ENCODE data around the gene ASPSCR1. TPM values are rescaled to one million over a fixed set of nuclear protein-coding genes. Genes with fewer than 3 reads are reported as not detected.

ASPSCR1 gene
- total RNA-seq, 1 donor from 2014 or later, result 13.1 TPM

DNA sequence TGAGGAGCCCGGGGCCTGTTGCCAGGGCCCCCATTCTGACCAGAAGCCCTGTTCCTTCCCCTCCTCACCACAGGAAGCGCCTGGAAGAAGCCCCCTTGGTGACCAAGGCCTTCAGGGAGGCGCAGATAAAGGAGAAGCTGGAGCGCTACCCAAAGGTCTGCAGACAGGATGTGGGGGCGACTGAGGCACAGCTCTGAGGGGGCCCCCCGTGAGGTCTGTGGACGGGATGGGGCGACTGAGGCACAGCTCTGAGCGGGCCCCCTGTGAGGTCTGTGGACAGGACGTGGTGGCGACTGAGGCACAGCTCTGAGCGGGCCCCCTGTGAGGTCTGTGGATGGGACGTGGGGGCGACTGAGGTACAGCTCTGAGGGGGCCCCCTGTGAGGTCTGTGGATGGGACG lies 32.0 kb downstream of the ASPSCR1 start:
- no peaks in the 10 kb centered on the region for H3K9me3 ChIP-seq (ENCODE audit: low read depth)
- H3K4me3 Mint-ChIP-seq, result no peak overlapping the region
- DNase-seq (ENCODE audit: low spot score), result no peak

GRCh38 chr17:82010575-82011525 lies 33.4 kb downstream of the ASPSCR1 start:
- no peak overlapping the region for H3K9ac ChIP-seq
- no peak overlapping the region for H3K27ac ChIP-seq
- Mint-ChIP-seq H3K27ac (no peak overlapping the region), H3K27me3 (ENCODE audit: insufficient read depth, low read depth) (peaks cover 3% of the 10 kb centered on the region), H3K9me3 (no peaks in the 10 kb centered on the region), H3K4me1 (peaks cover 8% of the 10 kb centered on the region), H3K36me3 (peaks cover 3% of the 10 kb centered on the region), H3K4me3 (no peak overlapping the region)
- no peaks in the 10 kb centered on the region for H3K4me1 ChIP-seq
- no peaks in the 10 kb centered on the region for H3K79me2 ChIP-seq (ENCODE audit: low read depth)
- H3F3A ChIP-seq (ENCODE audit: low read depth), result no peaks in the 10 kb centered on the region
- H3K27me3 ChIP-seq, result no peaks in the 10 kb centered on the region
- H3K9me3 ChIP-seq (ENCODE audit: low read depth), result no peaks in the 10 kb centered on the region
- no peaks in the 10 kb centered on the region for H3K36me3 ChIP-seq
- DNase-seq (ENCODE audit: low spot score), result no peak
- TF ChIP-seq CTCF (IDR thresholded peaks at IDR 0.05), result no peak
- no peak for TF ChIP-seq EZH2 (IDR thresholded peaks at IDR 0.05)
- no peak for TF ChIP-seq EZH2phosphoT487 (IDR thresholded peaks at IDR 0.05)
- no peaks in the 10 kb centered on the region for H4K20me1 ChIP-seq (ENCODE audit: low read depth)
- H3K4me2 ChIP-seq, result no peak overlapping the region
- H3K4me3 ChIP-seq, result no peak overlapping the region
- no peak overlapping the region for H2AFZ ChIP-seq (replicated peaks)

More for the DNA sequence above, 32.0 kb downstream of the ASPSCR1 start:
- Histone ChIP-seq H3K27me3 (no peaks in the 10 kb centered on the region), H3F3A (ENCODE audit: low read depth) (no peaks in the 10 kb centered on the region), H3K4me2 (no peak overlapping the region), H3K4me1 (no peaks in the 10 kb centered on the region), H3K36me3 (no peaks in the 10 kb centered on the region), H4K20me1 (ENCODE audit: low read depth) (no peaks in the 10 kb centered on the region), H3K27ac (no peak overlapping the region), H2AFZ (replicated peaks) (no peak overlapping the region), H3K9ac (no peak overlapping the region), H3K79me2 (ENCODE audit: low read depth) (no peaks in the 10 kb centered on the region), H3K4me3 (no peak overlapping the region)
- no peaks in the 10 kb centered on the region for H3K9me3 Mint-ChIP-seq
- no peak overlapping the region for H3K27ac Mint-ChIP-seq
- peaks cover 4% of the 10 kb centered on the region for H3K36me3 Mint-ChIP-seq
- peaks cover 9% of the 10 kb centered on the region for H3K4me1 Mint-ChIP-seq
- no peak for TF ChIP-seq EZH2phosphoT487 (IDR thresholded peaks at IDR 0.05)
- TF ChIP-seq EZH2 (IDR thresholded peaks at IDR 0.05), result no peak
- TF ChIP-seq CTCF (IDR thresholded peaks at IDR 0.05), result no peak
- H3K27me3 Mint-ChIP-seq (ENCODE audit: insufficient read depth, low read depth), result peaks cover 3% of the 10 kb centered on the region

DNA sequence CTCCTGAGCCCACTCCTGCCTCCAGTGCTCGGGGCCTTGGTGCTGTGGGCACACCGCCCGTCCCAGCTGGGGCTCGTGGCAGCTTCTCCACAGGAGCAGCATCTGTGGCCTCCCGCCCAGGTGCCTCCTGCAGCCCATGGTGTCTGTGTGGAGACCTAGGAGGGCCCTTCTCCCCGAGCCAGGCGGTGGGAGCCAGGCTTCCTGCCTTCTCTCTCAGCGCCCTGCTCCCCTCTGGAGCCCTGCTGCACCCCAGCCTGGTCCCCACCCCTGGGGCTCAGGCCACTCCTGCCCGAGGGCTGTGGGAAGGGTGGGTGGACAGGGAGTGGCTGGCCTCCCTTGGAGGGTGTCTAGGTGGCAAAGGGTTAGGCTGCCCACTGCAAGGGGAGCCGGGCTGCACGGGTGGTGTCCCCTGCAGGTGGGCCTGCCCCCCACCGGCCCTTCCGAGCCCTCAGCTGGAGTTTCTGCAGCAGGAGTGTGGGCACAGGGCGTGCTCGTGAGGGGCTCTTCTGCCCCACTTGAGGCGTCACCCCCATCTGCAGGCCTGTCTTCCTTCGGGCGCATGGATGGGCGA lies 34.3 kb downstream of the ASPSCR1 start:
- H3K27ac ChIP-seq, result peak overlapping the region; percentile 53
- no peaks in the 10 kb centered on the region for H3K9me3 Mint-ChIP-seq
- H3K4me3 Mint-ChIP-seq, result no peak overlapping the region
- peak overlapping the region; percentile 37 for H3K9ac ChIP-seq
- no peak overlapping the region for H2AFZ ChIP-seq (replicated peaks)
- no peaks in the 10 kb centered on the region for H3K79me2 ChIP-seq (ENCODE audit: low read depth)
- no peaks in the 10 kb centered on the region for H3K9me3 ChIP-seq (ENCODE audit: low read depth)
- H3K27me3 Mint-ChIP-seq (ENCODE audit: insufficient read depth, low read depth), result peaks cover 3% of the 10 kb centered on the region
- peaks cover 3% of the 10 kb centered on the region for H3K4me1 Mint-ChIP-seq
- DNase-seq (ENCODE audit: low spot score), result no peak
- no peak overlapping the region for H3K4me3 ChIP-seq
- no peaks in the 10 kb centered on the region for H3F3A ChIP-seq (ENCODE audit: low read depth)
- no peaks in the 10 kb centered on the region for H3K36me3 ChIP-seq
- no peaks in the 10 kb centered on the region for H3K27me3 ChIP-seq
- H3K4me2 ChIP-seq, result no peak overlapping the region
- no peaks in the 10 kb centered on the region for H3K4me1 ChIP-seq
- TF ChIP-seq EZH2phosphoT487 (IDR thresholded peaks at IDR 0.05), result no peak
- no peak for TF ChIP-seq EZH2 (IDR thresholded peaks at IDR 0.05)
- TF ChIP-seq CTCF (IDR thresholded peaks at IDR 0.05), result no peak
- no peaks in the 10 kb centered on the region for H4K20me1 ChIP-seq (ENCODE audit: low read depth)
- no peak overlapping the region for H3K27ac Mint-ChIP-seq
- no peaks in the 10 kb centered on the region for H3K36me3 Mint-ChIP-seq
